Vagina (tissue), 2 donors: Measurements from ENCODE around the gene GTF2IRD1. TPM values are rescaled to one million over a fixed set of nuclear protein-coding genes. Genes with fewer than 3 reads are reported as not detected.
"Not testable (repeated sequence)": the region's sequence is repeated elsewhere in the genome, so short reads cannot be mapped to it uniquely, and the experiment has no call there.

Experiments used
- DNase-seq, 2 donors: peaks; one replicate each; pipeline ENCODE4 v3.0.0-alpha.2; 2017; ENCODE audit errors: extremely low spot score in 2 of 2
- H3K27ac ChIP-seq: fragments of 200-600 bp; sonication (generic); one replicate; pipeline ENCODE4 v1.5.1; 2019
- H3K27me3 ChIP-seq: fragments of 200-600 bp; sonication (generic); one replicate; pipeline ENCODE4 v1.5.1; 2019
- H3K36me3 ChIP-seq, 2 donors: fragments of 200-600 bp; sonication (generic); one replicate each; pipeline ENCODE4 v1.5.1; 2017 to 2019
- H3K4me1 ChIP-seq: fragments of 200-600 bp; sonication (generic); one replicate; pipeline ENCODE4 v1.5.1; 2019
- H3K4me3 ChIP-seq, 2 donors: fragments of 200-600 bp; sonication (generic); 1 replicate in 1 of 2; 2 replicates in 1 of 2; pipeline ENCODE4 v1.5.1; 2016 to 2019
- H3K9me3 ChIP-seq: fragments of 200-600 bp; sonication (generic); one replicate; pipeline ENCODE4 v1.5.1; 2019
- POLR2A ChIP-seq, 2 donors: fragments of 450-650 bp; IDR thresholded peaks; one replicate each; pipeline ENCODE4 v1.6.1; 2017; ENCODE audit warnings: antibody characterized with exemption in 2 of 2, mild to moderate bottlenecking in 2 of 2, moderate library complexity in 2 of 2
- POLR2AphosphoS5 ChIP-seq, 2 donors: sonication (generic); formaldehyde crosslinking; IDR thresholded peaks; one replicate each; pipeline ENCODE4 v1.9.0; 2017; ENCODE audit warnings: antibody characterized with exemption in 2 of 2, mild to moderate bottlenecking in 2 of 2, low read depth in 1 of 2; ENCODE audit not compliant: insufficient read depth in 1 of 2
- intact Hi-C: fragments of 100-400 bp; cut with DNase I; formaldehyde crosslinking; loops from one replicate; pipeline ENCODE4 v1.15.1; 2023
- small RNA-seq: library from RNA; depleted of rRNA; stranded (forward); fragments of <200 nt; gene quantifications from one replicate; pipeline ENCODE3, GENCODE V24; 2016
- total RNA-seq: library from RNA; depleted of rRNA; stranded (reverse); fragments of >200 nt; gene quantifications from one replicate; pipeline ENCODE4 v1.2.3, GENCODE V29; 2016
- TF ChIP-seq, protein P1 (sequence below), 3 experiments: fragments of 450-650 bp in 2 of 3; fragments of 200-600 bp in 1 of 3; sonication (generic) in 1 of 3; IDR thresholded peaks; one replicate each; pipeline ENCODE4 v1.5.1; 2017 to 2019; ENCODE audit warnings: antibody characterized with exemption in 3 of 3, mild to moderate bottlenecking in 2 of 3, moderate library complexity in 2 of 3

GTF2IRD1 gene
- total RNA-seq, 1 donor from 2014 or later, result 33.6 TPM

GRCh38 chr7:74637745-74638144 lies 184.0 kb downstream of the GTF2IRD1 start:
- TF ChIP-seq POLR2A (IDR thresholded peaks at IDR 0.05), result no peak
- TF ChIP-seq, protein P1, sequence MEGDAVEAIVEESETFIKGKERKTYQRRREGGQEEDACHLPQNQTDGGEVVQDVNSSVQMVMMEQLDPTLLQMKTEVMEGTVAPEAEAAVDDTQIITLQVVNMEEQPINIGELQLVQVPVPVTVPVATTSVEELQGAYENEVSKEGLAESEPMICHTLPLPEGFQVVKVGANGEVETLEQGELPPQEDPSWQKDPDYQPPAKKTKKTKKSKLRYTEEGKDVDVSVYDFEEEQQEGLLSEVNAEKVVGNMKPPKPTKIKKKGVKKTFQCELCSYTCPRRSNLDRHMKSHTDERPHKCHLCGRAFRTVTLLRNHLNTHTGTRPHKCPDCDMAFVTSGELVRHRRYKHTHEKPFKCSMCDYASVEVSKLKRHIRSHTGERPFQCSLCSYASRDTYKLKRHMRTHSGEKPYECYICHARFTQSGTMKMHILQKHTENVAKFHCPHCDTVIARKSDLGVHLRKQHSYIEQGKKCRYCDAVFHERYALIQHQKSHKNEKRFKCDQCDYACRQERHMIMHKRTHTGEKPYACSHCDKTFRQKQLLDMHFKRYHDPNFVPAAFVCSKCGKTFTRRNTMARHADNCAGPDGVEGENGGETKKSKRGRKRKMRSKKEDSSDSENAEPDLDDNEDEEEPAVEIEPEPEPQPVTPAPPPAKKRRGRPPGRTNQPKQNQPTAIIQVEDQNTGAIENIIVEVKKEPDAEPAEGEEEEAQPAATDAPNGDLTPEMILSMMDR (IDR thresholded peaks at IDR 0.05), result no peak
- TF ChIP-seq POLR2AphosphoS5 (IDR thresholded peaks at IDR 0.05; ENCODE audit: insufficient read depth in 1 of 2, low read depth in 1 of 2), result no peak
- Histone ChIP-seq H3K4me1 (peaks cover 14% of the 10 kb centered on the region), H3K36me3 (no peaks in the 10 kb centered on the region), H3K27me3 (no peaks in the 10 kb centered on the region), H3K27ac (no peak overlapping the region), H3K4me3 (no peak overlapping the region), H3K9me3 (no peaks in the 10 kb centered on the region)
- DNase-seq, result no peak
- intact Hi-C loops, result no loop called here

DNA sequence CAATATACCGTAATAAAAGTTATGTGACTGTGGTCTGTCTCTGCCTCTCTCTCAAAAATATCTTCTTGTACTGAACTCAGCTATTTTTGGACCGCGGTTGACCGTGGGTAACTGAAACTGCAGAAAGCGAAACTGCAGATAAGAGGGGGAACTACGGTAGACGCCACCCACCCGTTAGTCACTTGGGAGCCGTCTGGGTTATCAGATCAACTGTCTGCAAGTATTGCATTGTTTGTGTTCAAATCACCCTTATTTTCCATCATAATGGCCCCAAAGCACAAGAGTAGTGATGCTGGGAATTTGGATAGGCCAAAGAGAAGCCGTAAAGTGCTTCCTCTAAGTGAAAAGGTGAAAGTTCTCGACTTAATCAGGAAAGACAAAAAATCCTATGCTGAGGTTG lies 196.3 kb downstream of the GTF2IRD1 start:
- Histone ChIP-seq H3K4me3 (peak overlapping the region in 1 of 2 donors; percentile 18), H3K27ac (peak overlapping the region; percentile 27)

GRCh38 chr7:74650493-74651132 lies 196.9 kb downstream of the GTF2IRD1 start:
- not testable (repeated sequence) for H3K9me3 ChIP-seq, H3K4me3 ChIP-seq, H3K36me3 ChIP-seq, DNase-seq, H3K27me3 ChIP-seq, H3K27ac ChIP-seq, H3K4me1 ChIP-seq
- intact Hi-C loops, result loop anchor here (10.0 kb wide), 1 partner anchor 196 kb away; the partner anchor contains the start of gene GTF2IRD1

More for the DNA sequence above, 196.3 kb downstream of the GTF2IRD1 start:
- not testable (repeated sequence) for H3K9me3 ChIP-seq, H3K27me3 ChIP-seq, H3K36me3 ChIP-seq, DNase-seq, H3K4me1 ChIP-seq
- intact Hi-C loops, result loop anchor here (10.0 kb wide), 1 partner anchor 195 kb away; the partner anchor contains the start of gene GTF2IRD1

GRCh38 chr7:74651133-74651504 lies 197.4 kb downstream of the GTF2IRD1 start:
- H3K36me3 ChIP-seq, H3K27me3 ChIP-seq, DNase-seq, H3K27ac ChIP-seq, H3K4me3 ChIP-seq, H3K9me3 ChIP-seq, H3K4me1 ChIP-seq: not testable (repeated sequence)
- intact Hi-C loops, result loop anchor here (10.0 kb wide), 1 partner anchor 196 kb away; the partner anchor contains the start of gene GTF2IRD1

Small RNA genes within 50 kb of the gene (small RNA-seq; reads per million reads assigned to genes)
- 0.52 reads per million for gene RNA5SP233

Other genes starting within 250 kb of the GTF2IRD1 start
- gene LAT2, start 243.9 kb upstream of the GTF2IRD1 start, total RNA-seq, result 4.2 TPM
- gene RFC2, start 199.5 kb upstream of the GTF2IRD1 start, total RNA-seq, result 14.5 TPM
- gene CLIP2, start 164.5 kb upstream of the GTF2IRD1 start, total RNA-seq, result 24.3 TPM
- 124 TPM for gene GTF2I, start 203.8 kb downstream of the GTF2IRD1 start, total RNA-seq